BE2C (cell line): Measurements from ENCODE around the gene SCN1B. TPM values are rescaled to one million over a fixed set of nuclear protein-coding genes. Genes with fewer than 3 reads are reported as not detected.

Source experiments
- DNase-seq: peaks from one replicate; pipeline ENCODE4 v3.0.0-alpha.2; 2020
- H3K27me3 ChIP-seq: fragments of 250-450 bp; sonication (Bioruptor Pico); 2 replicates; pipeline ENCODE4 v1.5.1; 2020; ENCODE audit warnings: mild to moderate bottlenecking
- H3K36me3 ChIP-seq: fragments of 250-450 bp; sonication (Bioruptor Pico); 2 replicates; pipeline ENCODE4 v1.5.1; 2020; ENCODE audit warnings: mild to moderate bottlenecking
- H3K4me1 ChIP-seq: fragments of 250-450 bp; sonication (Bioruptor Pico); 2 replicates; pipeline ENCODE4 v1.5.1; 2020
- H3K4me3 ChIP-seq: 2 replicates; pipeline ENCODE4 v1.5.1; 2011; ENCODE audit warnings: low read depth, low read length
- H3K9me3 ChIP-seq: fragments of 250-450 bp; sonication (Bioruptor Pico); 2 replicates; pipeline ENCODE4 v1.5.1; 2020
- CTCF ChIP-seq: IDR thresholded peaks from 2 replicates; pipeline ENCODE4 v1.5.1; 2012; ENCODE audit warnings: mild to moderate bottlenecking, low read depth, low read length
- polyA plus RNA-seq: library from polyadenylated mRNA; unstranded; fragments of >200 nt; gene quantifications from one replicate; pipeline ENCODE4 v1.2.1, GENCODE V29; 2012; ENCODE audit warnings: low read depth, missing spikeins; ENCODE audit not compliant: insufficient read length, insufficient read depth

The SCN1B gene
- polyA plus RNA-seq = 3.0 TPM

DNA sequence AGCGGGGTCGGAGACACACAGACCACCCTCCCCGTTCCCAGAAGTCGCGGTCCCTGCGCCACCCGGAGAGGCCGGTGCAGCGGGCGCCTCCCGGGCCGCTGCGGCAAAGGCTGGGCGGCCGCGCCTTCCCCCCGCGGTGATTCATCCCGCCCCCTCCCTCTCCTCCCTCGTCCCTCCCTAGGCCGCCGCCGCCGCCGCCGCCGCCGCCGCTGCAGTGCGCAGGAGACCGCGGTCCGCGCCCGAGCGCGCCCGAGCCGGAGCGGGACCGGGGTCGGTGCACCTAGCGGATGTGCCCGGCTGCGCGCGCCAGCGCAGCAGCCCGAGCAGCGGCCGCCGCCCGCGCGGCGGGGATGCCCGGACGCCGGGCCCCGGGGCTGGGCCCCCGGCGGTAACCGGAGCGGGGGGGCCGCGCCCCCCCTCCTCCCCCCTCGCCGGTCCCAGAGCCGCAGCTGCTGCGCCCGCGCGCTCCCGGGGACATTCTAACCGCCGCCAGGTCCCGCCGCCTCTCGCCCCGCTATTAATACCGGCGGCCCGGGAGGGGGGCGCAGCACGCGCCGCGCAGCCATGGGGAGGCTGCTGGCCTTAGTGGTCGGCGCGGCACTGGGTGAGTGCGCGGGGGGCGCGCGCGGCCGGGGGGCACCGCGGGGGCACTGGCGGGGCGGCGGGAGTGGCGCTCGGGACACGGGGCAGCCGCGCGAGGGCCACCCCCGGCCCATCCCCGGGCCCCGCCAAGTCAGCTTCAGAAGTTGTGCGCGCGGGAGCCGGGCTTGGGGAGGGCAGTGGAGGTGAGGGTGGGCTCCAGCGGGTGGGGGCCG lies at the start of gene SCN1B:
TSS of gene SCN1B (plus strand) at position 214 of the 815 bp plus-strand sequence. CDS start at position 565, 351 bp downstream.
- no peak for TF ChIP-seq CTCF
- Histone ChIP-seq H3K9me3 (no peaks in the 10 kb centered on the region), H3K4me1 (no peaks in the 10 kb centered on the region), H3K36me3 (peaks cover 19% of the 10 kb centered on the region), H3K4me3 (peak within 1 kb of the TSS; percentile 29; the same call in 1 of the 2 replicates), H3K27me3 (peaks cover 17% of the 10 kb centered on the region)
- DNase-seq = peak; percentile 75

DNA sequence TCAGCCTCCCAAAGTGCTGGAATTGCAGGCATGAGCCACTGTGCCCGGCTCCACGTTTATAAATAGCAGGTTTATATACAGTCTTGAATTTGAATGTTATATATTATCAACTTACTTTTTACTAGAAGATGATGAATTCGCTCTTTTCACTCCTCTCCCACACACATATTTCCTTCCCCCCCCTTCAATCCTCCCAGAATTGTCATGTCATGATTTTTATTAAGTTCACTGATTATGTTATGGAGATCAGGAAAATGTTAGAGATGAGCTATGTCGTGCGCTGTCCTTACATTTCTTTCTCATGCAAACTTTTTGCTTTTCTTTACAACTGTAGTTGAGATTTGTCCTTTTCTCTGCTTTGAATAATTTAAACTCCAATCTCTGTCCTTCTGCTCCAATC lies 48.0 kb upstream of the SCN1B start:
- TF ChIP-seq CTCF = no peak

GRCh38 chr19:34983786-34984185 lies 46.5 kb upstream of the SCN1B start:
- Histone ChIP-seq H3K36me3 (no peaks in the 10 kb centered on the region), H3K4me1 (no peaks in the 10 kb centered on the region), H3K4me3 (no peak overlapping the region), H3K9me3 (no peaks in the 10 kb centered on the region), H3K27me3 (no peaks in the 10 kb centered on the region)
- DNase-seq = no peak
- TF ChIP-seq CTCF = no peak

More for the DNA sequence above, 48.0 kb upstream of the SCN1B start:
- Histone ChIP-seq H3K9me3 (no peaks in the 10 kb centered on the region), H3K27me3 (no peaks in the 10 kb centered on the region), H3K36me3 (no peaks in the 10 kb centered on the region), H3K4me3 (no peak overlapping the region), H3K4me1 (no peaks in the 10 kb centered on the region)
- no peak for DNase-seq

DNA sequence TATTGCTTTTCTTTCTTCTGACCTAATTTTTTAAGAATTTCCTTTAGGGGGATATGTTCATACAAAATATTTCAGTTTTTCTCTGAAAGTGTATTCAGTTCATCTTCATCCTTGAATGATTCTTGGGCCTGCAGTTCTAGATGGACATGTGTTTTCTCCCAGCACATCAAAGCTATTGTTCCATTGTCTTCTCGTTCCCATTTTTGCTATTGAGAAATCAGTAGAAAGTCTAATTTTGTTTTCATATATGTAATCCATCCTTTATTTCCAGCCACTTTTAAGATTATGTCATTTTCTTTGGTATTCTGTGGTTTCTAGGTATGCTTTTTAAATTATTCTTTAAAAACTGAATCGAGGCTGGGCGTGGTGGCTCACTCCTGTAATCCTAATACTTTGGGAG lies 46.0 kb upstream of the SCN1B start:
- TF ChIP-seq CTCF = no peak
- H3K27me3 ChIP-seq = no peaks in the 10 kb centered on the region

DNA sequence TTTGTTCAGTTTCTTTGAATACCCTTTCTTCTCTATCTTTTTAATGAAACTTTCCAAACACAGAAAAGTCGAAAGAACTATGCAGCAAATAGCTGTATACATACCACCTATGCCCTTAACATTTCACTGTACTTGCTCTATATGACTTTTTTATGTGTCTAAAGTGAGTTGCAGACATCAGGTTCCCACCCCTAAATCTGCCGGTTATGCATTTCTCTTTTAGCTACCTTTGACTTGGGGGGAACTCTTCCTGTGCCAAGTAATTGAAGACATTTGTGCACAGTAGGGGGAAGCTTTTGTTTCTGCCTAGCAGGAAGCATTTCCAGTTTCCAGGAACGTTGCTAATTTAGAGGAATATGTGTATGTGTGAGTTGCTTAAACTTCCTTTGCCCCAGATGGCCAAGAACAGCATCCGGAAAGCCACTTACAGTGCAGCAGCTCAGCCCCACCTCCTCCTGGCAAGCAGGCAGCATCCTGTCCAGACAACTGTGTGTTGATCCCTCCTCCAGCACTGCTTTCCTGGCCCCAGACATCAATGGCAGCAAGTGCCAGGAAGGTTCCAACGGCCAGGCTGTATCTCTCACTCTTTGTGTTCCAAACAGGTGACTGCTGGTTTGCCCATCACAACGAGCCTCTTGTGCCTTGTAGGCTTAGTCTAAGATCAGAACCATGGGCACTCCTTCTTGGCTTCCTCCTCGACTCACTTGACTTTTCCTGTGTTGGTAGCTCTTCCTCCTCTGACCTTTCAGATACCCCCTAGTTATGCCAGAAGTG lies 44.8 kb upstream of the SCN1B start:
- peak; percentile 42 for DNase-seq
- Histone ChIP-seq H3K4me1 (no peaks in the 10 kb centered on the region), H3K36me3 (no peaks in the 10 kb centered on the region), H3K4me3 (no peak overlapping the region), H3K27me3 (no peaks in the 10 kb centered on the region), H3K9me3 (no peaks in the 10 kb centered on the region)
- no peak for TF ChIP-seq CTCF

More for the DNA sequence above, 46.0 kb upstream of the SCN1B start:
- no peaks in the 10 kb centered on the region for H3K36me3 ChIP-seq
- no peaks in the 10 kb centered on the region for H3K4me1 ChIP-seq
- H3K9me3 ChIP-seq = no peaks in the 10 kb centered on the region
- no peak overlapping the region for H3K4me3 ChIP-seq
- no peak for DNase-seq

DNA sequence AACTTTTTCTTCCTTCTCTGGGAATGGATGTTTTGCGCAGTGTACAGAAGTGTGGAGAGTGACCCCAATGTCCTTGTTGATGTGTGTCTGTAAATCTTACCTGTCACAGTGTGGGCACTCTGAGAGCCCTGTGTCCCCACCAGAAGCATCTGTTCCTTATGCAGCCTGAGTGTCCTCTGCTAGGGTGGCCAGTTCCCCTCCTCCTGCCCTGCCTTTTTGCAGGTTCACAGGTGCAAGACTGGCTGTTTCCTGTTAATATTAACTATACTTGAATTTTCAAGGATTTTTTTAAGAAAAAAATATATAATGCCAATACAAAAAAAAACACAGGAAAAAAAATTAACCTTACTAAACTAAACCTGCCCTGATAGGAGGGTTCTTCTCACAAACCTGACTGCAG lies 42.2 kb upstream of the SCN1B start:
- DNase-seq = no peak
- Histone ChIP-seq H3K9me3 (no peaks in the 10 kb centered on the region), H3K4me1 (no peaks in the 10 kb centered on the region), H3K27me3 (no peaks in the 10 kb centered on the region), H3K36me3 (no peaks in the 10 kb centered on the region), H3K4me3 (no peak overlapping the region)
- TF ChIP-seq CTCF = no peak
